GM21786 (cell line): ENCODE measurements around the gene CUBN.

Experiments used
- ATAC-seq: cut with Tn5 transposase; IDR thresholded peaks from one replicate; pipeline ENCODE4 v1.9.1; 2021; ENCODE audit not compliant: unreplicated experiment

Gene CUBN

DNA sequence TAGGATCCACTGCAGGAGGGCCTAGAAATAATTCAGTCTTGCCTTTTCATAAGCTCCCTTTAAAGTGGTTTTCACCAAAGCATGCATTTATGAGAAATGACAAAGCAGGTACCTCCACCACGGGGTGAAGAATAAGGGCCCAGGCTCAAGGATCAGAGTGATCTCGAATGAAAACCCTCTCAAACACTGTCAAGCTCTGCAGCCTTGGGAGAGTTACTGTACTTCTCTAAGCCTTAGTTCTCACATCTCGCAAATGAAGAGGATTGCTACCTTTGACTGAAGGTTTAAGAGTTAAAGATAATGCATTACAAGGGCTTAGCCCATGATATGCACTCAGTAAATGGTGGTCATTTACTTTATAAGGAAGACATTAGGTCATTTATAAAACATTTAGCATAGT, 81.7 kb downstream of the CUBN start:
- ATAC-seq, result no peak

DNA sequence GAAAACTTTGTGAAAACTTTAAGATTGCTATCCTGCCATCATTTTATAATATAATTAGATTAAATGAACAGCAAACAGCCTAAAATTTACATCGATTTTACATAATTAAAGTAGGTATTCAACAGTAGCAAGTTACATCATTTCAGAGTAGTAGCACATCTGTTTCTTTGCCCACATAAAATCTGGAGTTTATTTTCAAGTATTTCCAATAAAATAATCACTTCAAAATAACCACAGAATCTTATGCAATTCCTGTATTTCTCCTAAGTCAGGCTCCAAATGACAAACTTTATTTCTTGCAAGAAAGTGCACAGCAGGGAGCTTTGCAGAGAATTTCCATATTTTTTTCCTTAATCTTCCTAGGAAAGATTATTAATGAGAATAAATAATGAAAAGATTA, 82.6 kb downstream of the CUBN start:
- ATAC-seq, result no peak

DNA sequence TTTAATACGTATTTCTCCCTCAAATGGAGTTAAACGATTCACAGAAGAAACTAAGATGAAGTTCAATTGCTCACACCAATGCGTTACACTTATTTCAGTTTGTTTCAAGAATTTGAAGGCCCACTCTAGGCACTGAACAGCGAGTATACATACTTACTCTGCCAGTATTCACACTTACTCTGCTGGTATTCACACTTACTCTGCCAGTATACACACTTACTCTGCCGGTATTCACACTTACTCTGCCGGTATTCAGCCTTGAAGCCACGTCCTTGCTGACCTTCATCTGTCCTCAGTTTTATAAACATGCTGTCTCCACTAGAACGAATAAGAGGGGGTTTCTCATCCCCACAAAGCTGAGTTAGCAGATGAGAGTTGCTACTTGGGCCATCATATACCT, 86.0 kb downstream of the CUBN start:
- no peak for ATAC-seq

DNA sequence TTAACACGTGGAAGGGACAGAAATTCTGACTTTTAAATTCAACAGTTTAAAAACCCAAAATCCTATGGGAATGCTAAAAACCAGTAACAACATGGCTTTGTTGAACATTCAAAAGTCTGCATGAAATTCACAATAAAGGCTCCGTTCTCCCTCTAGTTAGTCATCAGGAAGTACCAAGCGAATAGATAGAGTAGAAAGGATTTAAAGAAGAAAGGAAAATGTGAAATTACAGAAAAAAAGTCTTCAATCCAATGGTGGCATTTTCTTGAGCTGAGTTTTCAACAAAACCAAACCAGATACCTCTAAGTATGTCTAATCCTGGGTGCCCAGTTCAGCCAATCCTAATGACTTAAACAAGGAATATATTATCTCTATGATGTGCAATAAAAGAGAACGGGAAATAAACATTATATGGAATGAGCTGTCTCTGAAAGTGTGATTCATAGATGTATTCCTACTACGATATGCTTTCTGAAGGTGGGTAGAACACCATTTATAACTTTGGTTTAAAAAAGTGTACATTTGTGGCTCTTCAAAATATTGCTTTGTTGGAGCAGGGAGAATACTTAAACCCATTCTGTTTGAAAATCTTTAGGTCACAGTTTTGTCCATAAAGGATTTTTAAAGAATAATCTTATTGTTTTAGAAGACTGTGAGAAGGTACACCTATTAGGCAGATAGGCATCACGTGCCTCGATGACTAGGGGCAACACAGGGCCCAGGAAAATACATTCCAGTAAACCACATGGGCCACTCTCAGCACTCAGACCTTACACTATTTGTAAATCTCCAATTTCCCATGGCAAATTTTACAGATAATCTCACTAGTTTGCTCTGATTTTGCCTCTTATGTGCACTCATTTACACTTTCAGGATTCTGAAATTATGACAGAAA, 87.7 kb downstream of the CUBN start:
- ATAC-seq, result no peak

DNA sequence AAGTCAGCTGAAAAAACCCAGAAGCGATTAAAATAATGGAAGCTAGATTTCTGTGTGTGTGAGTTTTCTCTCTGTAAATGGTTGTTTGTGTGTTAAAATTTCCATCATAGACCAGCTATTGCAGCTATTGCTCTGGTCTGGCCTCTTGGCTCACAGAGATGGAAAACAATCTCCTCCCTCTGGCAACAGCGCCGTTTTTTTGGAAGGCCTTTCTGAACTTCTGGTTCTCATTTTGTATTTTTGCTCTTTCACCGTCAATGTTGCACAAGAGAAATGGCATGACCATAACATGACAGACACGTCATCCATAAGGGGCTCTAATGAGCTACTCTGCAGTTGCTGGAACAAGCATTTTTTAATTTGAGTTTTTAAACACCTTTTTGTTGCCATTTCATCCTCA, 91.0 kb downstream of the CUBN start:
- ATAC-seq, result no peak

DNA sequence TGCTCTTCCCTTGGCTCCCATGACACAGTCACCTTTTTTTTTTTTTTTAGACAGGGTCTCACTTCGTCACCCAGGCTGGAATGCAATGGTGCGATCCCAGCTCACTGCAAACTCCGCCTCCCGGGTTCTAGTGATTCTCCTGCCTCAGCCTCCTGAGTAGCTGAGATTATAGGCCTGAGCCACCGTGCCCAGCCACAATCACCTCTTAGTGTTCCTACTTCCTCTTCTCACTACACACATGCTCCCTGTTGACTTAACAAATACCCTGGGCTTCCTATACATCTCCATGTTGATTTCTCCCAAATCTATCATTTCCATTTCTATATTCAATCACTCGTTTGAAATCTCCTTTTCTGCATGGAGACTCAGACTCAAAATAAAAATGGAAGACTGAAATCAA, 91.7 kb downstream of the CUBN start:
- no peak for ATAC-seq

DNA sequence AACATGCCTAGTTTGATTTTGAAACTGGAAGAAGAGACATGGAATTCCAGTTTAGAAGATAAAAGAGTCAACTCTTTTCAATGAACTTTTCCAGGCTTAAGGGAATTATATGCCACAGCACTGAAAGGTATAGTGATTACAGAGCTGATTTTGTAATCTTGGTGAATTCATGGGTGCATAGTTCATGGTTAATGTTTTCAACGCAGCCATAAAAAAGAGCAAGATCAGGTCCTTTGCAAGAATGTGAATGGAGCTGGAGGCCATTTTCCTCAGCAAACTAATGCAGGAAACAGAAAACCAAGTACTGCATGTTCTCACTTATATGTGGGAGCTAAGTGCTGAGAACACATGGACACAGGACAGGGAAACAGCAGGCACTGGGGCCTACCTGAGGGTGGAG, 94.2 kb downstream of the CUBN start:
- no peak for ATAC-seq

DNA sequence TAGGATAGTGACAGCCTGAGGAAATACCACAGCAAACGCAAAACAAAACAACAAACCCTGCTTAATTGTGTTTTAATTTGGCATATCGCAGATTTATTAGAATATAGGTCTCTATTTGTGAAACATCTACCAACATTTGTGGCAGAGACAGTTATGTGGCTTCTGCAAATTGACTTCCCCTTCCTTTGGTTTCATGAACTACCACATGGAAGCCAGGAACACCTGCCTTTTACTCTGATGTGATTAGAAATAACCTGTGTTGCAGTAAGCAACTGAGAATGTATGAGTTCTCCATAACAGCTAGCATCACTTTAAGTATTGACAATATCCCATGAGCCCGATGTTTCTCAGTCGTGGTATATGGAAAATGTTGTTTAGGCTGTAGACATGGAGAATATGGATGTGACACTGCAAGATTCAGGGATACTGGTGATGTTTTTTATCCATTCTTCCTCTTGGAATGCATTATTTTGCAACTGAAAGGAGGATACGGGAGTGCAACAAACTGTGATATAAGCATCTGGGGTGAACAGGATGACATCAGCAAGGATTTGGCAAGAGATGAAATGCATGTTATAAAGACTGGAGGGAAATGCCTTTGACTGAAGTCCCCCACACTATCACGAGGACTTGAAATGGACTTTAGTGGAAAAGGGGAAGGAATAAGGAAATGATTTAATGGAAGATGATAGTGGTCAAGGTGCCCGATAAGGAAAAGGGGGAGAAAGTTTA, 95.9 kb downstream of the CUBN start:
- ATAC-seq, result no peak

DNA sequence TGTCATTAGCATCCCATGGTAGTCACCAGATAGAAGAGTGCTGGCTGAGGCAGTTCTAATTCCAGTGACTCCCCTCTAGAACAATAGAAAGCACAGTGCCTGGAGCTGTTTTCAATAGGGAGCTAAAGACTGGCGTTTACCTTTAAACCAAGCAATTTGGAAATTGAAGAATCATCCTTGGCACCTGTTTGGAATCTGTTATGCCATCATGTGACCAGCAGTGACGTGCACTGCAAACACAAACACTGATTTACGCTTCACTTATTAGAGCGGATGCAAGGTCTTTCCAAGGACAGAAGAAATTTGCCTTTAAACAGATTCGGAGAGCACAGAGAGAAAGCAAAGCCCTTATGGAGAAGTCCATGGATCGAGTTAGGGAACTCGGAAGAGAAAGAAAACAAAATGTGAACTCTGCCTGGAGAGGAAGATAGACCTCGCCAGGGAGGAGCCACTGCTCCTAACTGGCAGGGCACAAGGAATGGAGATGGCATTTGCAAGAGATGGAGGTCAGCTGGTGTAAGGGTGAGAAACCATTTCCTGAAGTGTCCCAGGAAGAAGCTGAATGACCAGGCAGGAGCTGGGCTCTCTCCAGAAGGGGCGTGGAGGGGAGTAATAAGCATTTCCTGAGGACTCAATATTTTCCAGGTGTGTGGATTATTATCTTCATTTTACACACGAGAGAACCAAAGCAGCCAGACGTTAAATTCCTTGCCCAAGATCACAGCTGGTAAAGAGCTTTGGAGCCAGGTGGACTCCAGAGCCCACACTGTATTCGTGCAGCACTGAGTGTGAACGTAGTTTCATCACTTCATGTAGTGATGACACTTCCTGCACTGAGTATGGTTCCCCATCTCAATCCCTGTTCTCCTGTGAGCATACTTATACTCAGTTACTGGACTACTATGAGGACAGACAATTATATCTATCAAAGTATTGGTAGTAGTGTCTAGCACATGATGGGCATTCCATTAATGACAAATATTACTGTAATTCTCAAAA, 97.7 kb downstream of the CUBN start:
- ATAC-seq, result no peak

DNA sequence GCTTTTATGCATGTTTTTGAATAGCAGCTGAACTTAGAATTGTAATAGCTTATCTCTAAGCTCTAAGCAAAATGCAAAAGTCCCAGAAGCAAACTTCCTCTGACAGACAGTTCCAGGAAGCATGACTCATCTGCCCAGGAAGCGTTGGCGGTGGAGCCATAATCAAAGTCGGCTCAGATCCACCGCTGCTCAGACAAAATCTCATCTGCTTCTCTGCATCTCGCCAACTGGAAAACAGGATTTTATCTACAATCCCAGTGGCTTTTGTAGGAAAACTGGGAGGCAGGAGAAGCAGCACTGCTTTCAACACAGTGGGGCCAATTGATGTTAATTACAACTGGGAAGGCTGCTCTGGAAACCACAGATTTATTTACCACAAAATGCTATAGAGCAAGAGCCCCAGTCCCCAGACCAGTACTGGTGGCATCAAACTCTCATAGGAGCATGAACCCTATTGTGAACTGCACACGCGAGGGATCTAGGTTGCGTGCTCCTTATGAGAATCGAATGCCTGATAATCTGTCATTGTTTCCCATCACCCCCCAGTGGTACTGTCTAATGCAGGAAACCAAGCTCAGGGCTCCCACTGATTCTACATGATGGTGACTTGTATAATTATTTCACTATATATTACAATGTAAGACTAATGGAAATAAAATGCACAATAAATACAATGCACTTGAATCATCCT, 99.9 kb downstream of the CUBN start:
- ATAC-seq, result no peak

DNA sequence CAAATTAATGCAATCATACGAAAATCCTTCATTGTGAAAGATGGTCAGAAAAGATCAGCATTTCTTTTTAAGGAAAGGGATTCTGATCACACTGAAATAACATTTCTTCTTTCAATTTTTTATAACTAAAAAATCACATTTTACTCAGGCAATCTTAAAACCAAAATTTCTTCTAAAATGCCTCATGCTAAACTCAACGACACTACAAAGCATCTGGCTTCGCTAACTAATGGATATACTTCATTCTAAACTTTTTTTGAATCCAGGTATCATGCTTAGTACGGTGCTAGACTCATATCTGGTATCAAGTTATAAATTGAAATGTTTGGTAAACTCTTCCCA, 100.4 kb downstream of the CUBN start:
- no peak for ATAC-seq

DNA sequence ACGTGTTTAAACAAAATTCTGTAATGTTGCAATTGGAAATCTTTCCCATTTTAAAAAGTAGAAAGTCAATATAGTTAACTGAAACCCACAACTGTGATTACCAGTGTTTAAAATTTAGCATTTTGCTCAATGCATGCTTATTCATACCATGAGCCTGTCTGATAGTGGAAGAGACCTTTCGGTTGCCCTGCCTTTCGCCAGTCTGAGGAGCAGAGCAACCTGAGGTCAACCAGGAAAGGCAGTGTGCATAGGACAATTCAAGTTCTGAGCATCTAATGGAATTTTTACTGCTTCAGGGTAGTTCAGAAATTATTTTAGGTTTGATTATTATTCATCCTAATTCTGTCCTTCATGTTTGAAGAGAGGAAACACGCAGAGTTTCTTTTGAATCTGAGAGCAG, 100.8 kb downstream of the CUBN start:
- ATAC-seq, result no peak

DNA sequence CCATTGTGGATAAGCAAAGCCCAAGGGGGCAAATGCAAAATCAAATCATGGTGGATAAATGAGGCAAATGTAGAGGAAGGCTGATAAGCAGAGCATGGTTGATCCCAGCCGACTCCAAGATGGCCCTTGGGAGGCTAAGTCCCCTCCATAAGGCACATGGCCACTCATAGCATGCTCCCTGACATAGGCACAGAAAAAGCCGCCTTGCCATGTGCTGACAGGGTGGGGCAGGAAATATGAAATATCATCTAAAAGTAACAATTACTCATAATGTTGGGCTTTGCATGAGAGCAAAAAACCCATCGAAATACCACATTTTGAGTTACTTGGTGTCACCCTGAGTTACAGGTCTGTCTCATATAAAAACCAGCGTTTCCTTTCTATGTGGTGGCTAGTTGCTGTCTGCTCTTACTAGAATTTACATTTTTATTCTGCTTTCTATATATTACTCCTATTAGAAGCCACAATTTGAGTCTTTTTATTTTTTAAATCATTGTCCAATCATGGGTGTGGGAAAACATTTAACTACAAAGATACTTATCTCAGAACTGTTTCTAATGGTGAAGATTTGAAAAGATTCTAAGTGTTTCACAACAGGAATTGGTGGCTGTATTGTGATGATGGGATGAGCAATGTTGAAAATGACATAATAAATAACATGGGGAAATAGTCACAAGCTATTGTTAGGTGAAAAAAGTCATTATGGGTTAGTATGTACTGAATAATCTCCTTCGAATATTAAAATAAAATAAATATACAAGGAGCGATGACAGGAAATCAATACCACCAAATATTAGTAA, 102.7 kb downstream of the CUBN start:
- peak; percentile 42 for ATAC-seq

DNA sequence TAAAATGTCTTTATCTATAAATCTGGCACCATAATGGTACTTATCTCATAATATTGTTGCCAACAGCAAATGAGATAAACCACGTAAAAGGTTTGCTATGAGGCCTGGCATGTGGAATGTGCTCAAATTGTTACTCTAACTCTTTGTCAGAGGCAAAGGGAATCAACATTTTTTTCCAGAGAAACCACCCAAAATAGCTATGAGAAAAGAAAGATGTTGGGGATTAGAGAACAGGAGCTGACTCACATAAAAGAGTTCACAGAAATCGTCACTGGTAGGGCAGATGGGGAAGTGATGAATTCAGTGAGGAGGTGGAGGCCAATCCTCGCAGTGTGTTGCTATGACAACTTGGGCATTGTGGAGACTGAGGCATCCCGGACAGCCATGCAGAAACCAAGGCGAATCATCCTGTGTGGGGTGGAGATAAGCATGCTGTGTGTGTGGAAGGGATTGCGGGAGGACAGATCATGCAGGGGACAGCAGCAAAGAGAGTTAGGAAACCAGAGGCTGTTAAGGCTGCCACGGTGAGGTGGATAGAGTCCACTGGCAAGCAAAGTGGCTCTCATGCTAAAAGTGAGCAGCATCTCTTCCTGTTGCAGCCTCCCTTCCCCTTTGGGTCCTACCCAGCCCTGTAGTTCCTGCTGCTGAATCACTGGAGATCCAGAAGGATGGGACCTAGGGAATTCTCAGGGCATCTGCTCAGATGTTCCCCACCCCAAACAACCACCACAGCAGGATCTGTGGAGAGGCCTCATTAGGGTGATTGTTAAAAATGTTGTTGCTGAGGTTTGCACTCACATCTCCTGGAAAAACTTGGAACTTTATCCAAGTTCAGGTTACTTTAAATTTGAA, 103.9 kb downstream of the CUBN start:
- ATAC-seq, result no peak

DNA sequence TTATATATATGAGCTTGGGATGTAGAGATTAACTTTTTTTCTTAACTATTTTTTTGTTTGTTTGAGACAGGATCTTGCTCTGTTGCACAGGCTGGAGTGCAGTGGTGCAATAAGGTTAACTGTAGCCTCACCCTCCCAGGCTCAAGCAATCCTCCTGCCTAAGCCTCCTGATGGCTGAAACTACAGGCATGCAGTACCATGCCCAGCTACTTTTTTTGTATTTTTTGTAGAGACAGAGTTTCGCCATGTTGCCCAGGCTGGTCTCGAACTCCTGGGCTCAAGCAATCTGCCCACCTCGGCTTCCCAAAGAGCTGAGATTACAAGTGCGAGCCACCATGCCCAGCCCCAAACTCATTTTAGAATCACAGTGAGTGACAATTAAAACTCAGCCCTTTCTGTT, 105.2 kb downstream of the CUBN start:
- no peak for ATAC-seq

DNA sequence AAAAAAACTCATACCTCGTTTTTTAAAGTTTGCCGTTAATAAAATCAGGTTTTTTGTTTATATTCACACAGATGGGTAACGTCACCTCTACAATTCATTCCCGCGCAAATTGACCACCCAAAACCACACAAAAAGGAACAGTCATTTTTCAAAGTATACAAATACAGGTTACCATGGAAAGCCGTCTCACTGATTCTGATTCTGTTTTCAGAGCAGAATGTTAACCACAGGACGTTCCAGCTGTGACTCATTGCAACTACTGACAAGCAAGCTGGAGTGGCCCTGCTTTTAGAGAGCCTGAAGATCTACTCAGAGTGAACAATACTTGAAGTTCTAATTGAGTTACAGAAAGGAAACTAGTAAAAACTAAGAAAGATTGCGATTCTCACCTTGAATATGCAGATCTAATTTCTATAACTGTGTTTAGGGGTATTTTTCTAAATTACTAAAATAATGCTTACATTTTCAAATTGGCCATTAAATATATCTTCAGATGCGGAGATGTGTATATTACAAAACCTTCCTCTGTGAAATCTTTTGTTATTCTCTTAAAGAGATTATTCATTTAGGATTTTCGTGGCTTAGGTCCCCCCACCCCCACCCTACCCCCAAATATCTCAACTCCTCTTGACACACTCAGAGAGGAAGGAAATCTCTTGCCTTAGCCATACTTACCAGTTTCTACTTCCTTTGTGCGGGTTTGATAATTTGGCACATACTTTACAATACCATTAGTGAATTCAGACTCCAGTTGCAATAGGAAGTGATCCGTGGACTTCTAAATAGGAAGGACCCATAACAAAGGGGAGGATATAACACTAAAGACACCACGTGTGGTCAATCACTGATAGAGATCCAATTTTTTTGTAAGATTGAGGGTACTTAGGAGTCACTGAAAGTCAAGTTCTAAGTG, 106.0 kb downstream of the CUBN start:
- peak; percentile 97 for ATAC-seq

DNA sequence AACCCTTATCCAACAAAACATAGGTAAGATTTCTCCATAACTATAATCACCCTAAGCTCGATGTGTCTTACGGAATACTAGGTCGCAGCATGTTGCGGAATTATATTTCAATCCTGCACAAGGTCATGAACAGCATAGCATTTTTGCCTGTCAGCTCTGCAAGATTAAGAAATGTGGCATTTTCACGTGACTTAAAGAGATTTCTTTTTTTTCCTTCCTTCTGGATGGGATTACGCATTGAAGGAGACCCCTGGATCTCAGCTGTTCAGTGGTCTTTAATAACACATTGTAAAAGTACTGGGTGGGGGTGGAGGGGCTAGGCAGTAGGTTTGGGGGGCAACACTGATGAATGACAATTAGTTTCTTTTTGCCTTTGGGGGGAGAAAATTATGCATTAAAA, 106.7 kb downstream of the CUBN start:
- ATAC-seq, result no peak

DNA sequence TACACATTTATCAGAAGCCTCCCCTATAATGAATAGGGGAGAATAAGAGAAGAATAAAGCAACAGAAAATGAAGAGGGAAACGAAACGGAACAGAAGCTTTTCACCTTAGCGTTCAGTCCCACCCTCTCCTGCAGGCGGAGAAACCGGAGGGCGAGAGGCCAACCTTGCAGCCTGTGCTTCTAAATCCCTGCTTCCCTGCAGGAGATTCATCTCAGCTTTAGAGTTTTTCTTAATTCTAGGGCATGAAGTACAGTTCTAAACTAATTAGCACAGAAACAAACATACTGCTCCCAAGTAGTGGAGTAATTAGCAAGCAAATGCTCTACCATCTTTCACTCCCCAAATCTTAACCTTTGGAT, 107.2 kb downstream of the CUBN start:
- no peak for ATAC-seq
